GM21447 (cell line): ENCODE data around the gene GNAI2.
"Not testable (repeated sequence)": the region's sequence is repeated elsewhere in the genome, so short reads cannot be mapped to it uniquely, and the experiment has no call there.

ENCODE experiments used
- ATAC-seq: cut with Tn5 transposase; IDR thresholded peaks from one replicate; pipeline ENCODE4 v1.9.1; 2021; ENCODE audit not compliant: unreplicated experiment

The GNAI2 gene

GRCh38 chr3:50224639-50225038 is 11.4 kb upstream of the GNAI2 start:
- no peak for ATAC-seq

GRCh38 chr3:50226888-50227389 is 9.1 kb upstream of the GNAI2 start:
- ATAC-seq = peak; percentile 21

- ATAC-seq = peak; percentile 73
Observed at GRCh38 chr3:50227390-50228183, 8.4 kb upstream of the GNAI2 start.

- not testable (repeated sequence) for ATAC-seq
Observed at GRCh38 chr3:50228184-50228763, 7.7 kb upstream of the GNAI2 start.

GRCh38 chr3:50229490-50229889 is 6.5 kb upstream of the GNAI2 start:
- no peak for ATAC-seq

GRCh38 chr3:50230104-50230793 is 5.8 kb upstream of the GNAI2 start:
- no peak for ATAC-seq

GRCh38 chr3:50230794-50231125 is 5.2 kb upstream of the GNAI2 start:
- ATAC-seq = no peak

- no peak for ATAC-seq
Observed at GRCh38 chr3:50231581-50231980, 4.4 kb upstream of the GNAI2 start.

- no peak for ATAC-seq
Observed at GRCh38 chr3:50232303-50232702, 3.7 kb upstream of the GNAI2 start.

- ATAC-seq = no peak
Observed at GRCh38 chr3:50233176-50233575, 2.8 kb upstream of the GNAI2 start.

GRCh38 chr3:50236484-50237132 is 604 bp downstream of the GNAI2 start:
- ATAC-seq = no peak

GRCh38 chr3:50237133-50237651 is 1.2 kb downstream of the GNAI2 start:
- no peak for ATAC-seq

GRCh38 chr3:50237754-50238548 is 1.9 kb downstream of the GNAI2 start:
- peak; percentile 37 for ATAC-seq

- no peak for ATAC-seq
Observed at GRCh38 chr3:50238549-50239026, 2.6 kb downstream of the GNAI2 start.

GRCh38 chr3:50239649-50240048 is 3.6 kb downstream of the GNAI2 start:
- no peak for ATAC-seq

- no peak for ATAC-seq
Observed at GRCh38 chr3:50241163-50241562, 5.2 kb downstream of the GNAI2 start.

- no peak for ATAC-seq
Observed at GRCh38 chr3:50241713-50242380, 5.8 kb downstream of the GNAI2 start.

GRCh38 chr3:50242381-50242770 is 6.4 kb downstream of the GNAI2 start:
- ATAC-seq = no peak

- ATAC-seq = no peak
Observed at GRCh38 chr3:50242851-50243542, 7.0 kb downstream of the GNAI2 start.
